Small intestine (tissue), 7 donors: ENCODE data around the gene EARS2. TPM values are rescaled to one million over a fixed set of nuclear protein-coding genes. Genes with fewer than 3 reads are reported as not detected.

Experiments
- DNase-seq, 2 donors: peaks; one replicate each; pipeline versions ENCODE4 v3.0.0 to v3.0.0-alpha.2; 2013
- FAIRE-seq: peaks from 2 replicates; lab custom pipeline; 2012; peaks lifted over from hg19 to GRCh38; lab: Jason Lieb, UNC
- H3K27ac ChIP-seq, 3 donors: one replicate each; pipeline ENCODE4 v1.5.1; 2013; ENCODE audit warnings: low read length in 2 of 3, mild to moderate bottlenecking in 2 of 3, control low read depth in 1 of 3, inconsistent platforms in 1 of 3, low read depth in 1 of 3, moderate library complexity in 1 of 3
- H3K27me3 ChIP-seq, 3 donors: one replicate each; pipeline ENCODE4 v1.6.1; 2013; ENCODE audit warnings: low read length in 3 of 3, inconsistent platforms in 1 of 3; ENCODE audit not compliant: control insufficient read depth in 3 of 3, insufficient read depth in 3 of 3
- H3K36me3 ChIP-seq, 3 donors: one replicate each; pipeline ENCODE4 v1.6.1; 2013; ENCODE audit warnings: low read length in 3 of 3, inconsistent platforms in 1 of 3, low read depth in 1 of 3, mild to moderate bottlenecking in 1 of 3, moderate library complexity in 1 of 3; ENCODE audit not compliant: control insufficient read depth in 3 of 3, insufficient read depth in 2 of 3
- H3K4me1 ChIP-seq, 3 donors: one replicate each; pipeline ENCODE4 v1.6.1; 2013; ENCODE audit warnings: low read length in 2 of 3, inconsistent platforms in 1 of 3, low read depth in 1 of 3, mild to moderate bottlenecking in 1 of 3, moderate library complexity in 1 of 3; ENCODE audit not compliant: control insufficient read depth in 3 of 3, insufficient read depth in 2 of 3
- H3K4me3 ChIP-seq, 3 donors: one replicate each; pipeline ENCODE4 v1.5.1; 2013; ENCODE audit warnings: low read length in 3 of 3, control low read depth in 1 of 3, inconsistent platforms in 1 of 3, low read depth in 1 of 3, mild to moderate bottlenecking in 1 of 3, moderate library complexity in 1 of 3
- H3K9me3 ChIP-seq, 2 donors: one replicate each; pipeline ENCODE4 v1.6.1; 2013; ENCODE audit warnings: low read depth in 1 of 2, low read length in 1 of 2; ENCODE audit not compliant: control insufficient read depth in 2 of 2, insufficient read depth in 1 of 2
- WGBS, 3 donors: extraction: QIAGEN DNeasy Blood & Tissue Kit; methylation state at CpG; one replicate each; pipeline ENCODE4 v1.1.7; 2013; 5-methylcytosine and 5-hydroxymethylcytosine counted together
- polyA plus RNA-seq, 4 donors: library from polyadenylated mRNA; stranded (reverse) in 3 of 4; unstranded in 1 of 4; fragments of 200-250 nt in 3 of 4; fragments of 120-200 nt in 1 of 4; gene quantifications; one replicate each; pipeline versions ENCODE4 v1.2.1 to v1.2.3, GENCODE V29; 2013
- donor health status: healthy with polysubstance abuse.
- donor health status: control.
- donor health status: control.
- donor health status: Bipolar disorder and iron deficiency.
- donor health status: healthy.

Gene EARS2
- polyA plus RNA-seq, 4 donors: 2.4 to 26.2 (median 11.9) TPM

DNA sequence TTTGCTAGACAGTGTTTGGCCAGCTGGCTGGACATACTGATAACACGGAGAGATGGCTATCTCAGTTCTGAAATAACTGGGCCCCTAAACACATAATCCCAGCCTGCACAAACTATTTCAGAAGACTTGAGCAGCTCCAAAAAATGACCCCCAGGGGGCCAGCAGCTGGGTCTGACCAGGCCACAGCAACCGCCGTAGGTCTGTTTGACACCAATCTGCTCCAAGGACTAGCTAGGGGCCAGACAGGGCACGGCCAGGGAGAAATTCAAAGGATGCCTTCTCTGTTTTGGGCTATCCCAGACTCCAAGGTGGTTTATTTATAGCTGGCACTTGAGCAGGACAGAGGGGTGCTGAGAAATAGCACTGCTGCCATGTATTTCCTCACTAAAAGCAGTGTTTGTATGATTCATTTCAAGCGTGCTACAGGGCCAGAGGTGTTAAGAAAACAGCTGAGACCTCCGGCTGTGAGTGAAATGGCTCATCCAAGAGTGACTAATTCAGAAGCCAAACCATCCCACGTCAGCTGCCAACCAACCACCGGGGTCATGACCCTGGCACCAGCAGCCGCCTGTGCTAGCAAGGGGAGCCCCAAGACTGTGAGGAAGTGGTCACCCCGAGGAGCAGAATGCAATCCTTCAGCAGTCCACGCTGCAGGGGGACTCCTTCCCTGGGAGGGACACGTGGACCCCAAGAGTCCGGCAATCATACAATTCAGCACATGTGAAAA lies 52.5 kb downstream of the EARS2 start:
- no peak for FAIRE-seq
- peak overlapping the region in 1 of 3 donors; percentile 43 for H3K27ac ChIP-seq
- 52 to 66% (median 54%) methylated on average over 13 of the region's 13 CpGs for WGBS, 3 donors
- peaks cover 0 to 22% (median 0%) of the 10 kb centered on the region in 3 donors for H3K36me3 ChIP-seq
- no peaks in the 10 kb centered on the region for H3K27me3 ChIP-seq
- H3K9me3 ChIP-seq: no peaks in the 10 kb centered on the region
- DNase-seq: no peak
- H3K4me3 ChIP-seq: no peak overlapping the region
- peaks cover 3 to 19% (median 13%) of the 10 kb centered on the region in 3 donors for H3K4me1 ChIP-seq

GRCh38 chr16:23504076-23504452 lies 53.1 kb downstream of the EARS2 start:
- Histone ChIP-seq H3K9me3 (no peaks in the 10 kb centered on the region), H3K4me3 (no peak overlapping the region), H3K27me3 (no peaks in the 10 kb centered on the region), H3K27ac (peak overlapping the region in 1 of 3 donors; percentile 43), H3K36me3 (peaks cover 0 to 24% (median 0%) of the 10 kb centered on the region in 3 donors), H3K4me1 (peaks cover 3 to 19% (median 13%) of the 10 kb centered on the region in 3 donors)
- DNase-seq: no peak
- 73 to 81% (median 79%) methylated on average over 4 to 5 of the region's 5 CpGs for WGBS, 3 donors
- FAIRE-seq: no peak

- H3K9me3 ChIP-seq: no peaks in the 10 kb centered on the region
- peaks cover 1 to 19% (median 19%) of the 10 kb centered on the region in 3 donors for H3K4me1 ChIP-seq
- no peak for DNase-seq
- FAIRE-seq: no peak
- H3K4me3 ChIP-seq: no peak overlapping the region
- H3K36me3 ChIP-seq: peaks cover 0 to 21% (median 0%) of the 10 kb centered on the region in 3 donors
- H3K27ac ChIP-seq: no peak overlapping the region
- WGBS, 3 donors: 69 to 81% (median 80%) methylated on average over 2 of the region's 2 CpGs
- no peaks in the 10 kb centered on the region for H3K27me3 ChIP-seq
These were observed 54.7 kb downstream of the EARS2 start for GRCh38 chr16:23502466-23502865.

GRCh38 chr16:23501291-23501690 lies 55.9 kb downstream of the EARS2 start:
- Histone ChIP-seq H3K27me3 (no peaks in the 10 kb centered on the region), H3K27ac (peak overlapping the region in 1 of 3 donors; percentile 14), H3K4me3 (no peak overlapping the region), H3K4me1 (peaks cover 1 to 28% (median 21%) of the 10 kb centered on the region in 3 donors), H3K36me3 (peaks cover 0 to 20% (median 0%) of the 10 kb centered on the region in 3 donors), H3K9me3 (no peaks in the 10 kb centered on the region)
- WGBS, 3 donors: 82 to 87% (median 83%) methylated on average over 5 of the region's 5 CpGs
- FAIRE-seq: no peak
- no peak for DNase-seq

- Histone ChIP-seq H3K36me3 (peaks cover 0 to 23% (median 0%) of the 10 kb centered on the region in 3 donors), H3K27ac (peak overlapping the region in 1 of 3 donors; percentile 66), H3K4me1 (peaks cover 1 to 28% (median 21%) of the 10 kb centered on the region in 3 donors), H3K9me3 (no peaks in the 10 kb centered on the region), H3K27me3 (no peaks in the 10 kb centered on the region), H3K4me3 (no peak overlapping the region)
- no peak for FAIRE-seq
- WGBS, 3 donors: 49 to 67% (median 60%) methylated on average over 4 of the region's 4 CpGs
- DNase-seq: peak in 1 of 2 donors; percentile 58
These were observed 56.3 kb downstream of the EARS2 start for GRCh38 chr16:23500862-23501225.

GRCh38 chr16:23500212-23500861 lies 56.8 kb downstream of the EARS2 start:
- Histone ChIP-seq H3K27me3 (no peaks in the 10 kb centered on the region), H3K4me3 (no peak overlapping the region), H3K27ac (peak overlapping the region in 1 of 3 donors; percentile 66), H3K9me3 (no peaks in the 10 kb centered on the region), H3K4me1 (peaks cover 1 to 28% (median 17%) of the 10 kb centered on the region in 3 donors), H3K36me3 (peaks cover 0 to 28% (median 0%) of the 10 kb centered on the region in 3 donors)
- WGBS, 3 donors: 85 to 91% (median 90%) methylated on average over 19 to 20 of the region's 20 CpGs
- DNase-seq: peak in 1 of 2 donors; percentile 20
- no peak for FAIRE-seq

- H3K27ac ChIP-seq: peak overlapping the region in 1 of 3 donors; percentile 66
- peaks cover 1 to 28% (median 12%) of the 10 kb centered on the region in 3 donors for H3K4me1 ChIP-seq
- H3K4me3 ChIP-seq: no peak overlapping the region
- no peaks in the 10 kb centered on the region for H3K9me3 ChIP-seq
- DNase-seq: peak in 1 of 2 donors; percentile 26
- 67 to 73% (median 72%) methylated on average over 7 of the region's 7 CpGs for WGBS, 3 donors
- no peak for FAIRE-seq
- no peaks in the 10 kb centered on the region for H3K27me3 ChIP-seq
- H3K36me3 ChIP-seq: peaks cover 0 to 28% (median 0%) of the 10 kb centered on the region in 3 donors
These were observed 57.3 kb downstream of the EARS2 start for GRCh38 chr16:23499801-23500200.

DNA sequence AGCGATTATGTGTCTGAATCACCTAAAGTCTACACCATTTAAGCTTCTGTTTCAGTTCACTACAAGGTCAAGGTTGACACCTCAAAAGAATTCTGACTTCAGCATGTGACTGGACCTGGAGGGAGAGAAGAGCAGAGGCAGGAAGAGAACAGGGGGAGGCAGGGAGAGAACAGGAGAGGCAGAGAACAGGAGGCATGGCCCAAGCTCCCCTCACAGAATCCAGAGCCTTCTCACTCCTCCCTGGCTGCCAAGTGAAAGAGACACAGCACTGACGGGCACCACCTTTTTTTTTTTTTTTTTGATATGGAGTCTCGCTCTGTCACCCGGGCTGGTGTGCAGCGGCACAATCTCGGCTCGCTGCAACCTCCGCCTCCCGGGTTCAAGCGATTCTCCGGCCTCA lies 58.3 kb downstream of the EARS2 start:
- Histone ChIP-seq H3K4me1 (peaks cover 0 to 28% (median 5%) of the 10 kb centered on the region in 3 donors), H3K9me3 (no peaks in the 10 kb centered on the region), H3K27ac (no peak overlapping the region), H3K4me3 (no peak overlapping the region), H3K27me3 (no peaks in the 10 kb centered on the region), H3K36me3 (peaks cover 2 to 36% (median 3%) of the 10 kb centered on the region in 3 donors)
- FAIRE-seq: no peak
- WGBS, 3 donors: 83 to 93% (median 92%) methylated on average over 11 of the region's 11 CpGs
- peak in 1 of 2 donors; percentile 30 for DNase-seq
